ENCODE data around the gene CCDC88C.

CCDC88C gene

GRCh38 chr14:91288876-91289275, 128.7 kb downstream of the CCDC88C start:
- TF ChIP-seq CTCF (IDR thresholded peaks at IDR 0.05; ENCODE audit: poor library complexity, severe bottlenecking) = no peak
- Histone ChIP-seq H3K4me1 (ENCODE audit: insufficient read depth, poor library complexity, severe bottlenecking) (peaks cover 11% of the 10 kb centered on the region), H3K4me3 (ENCODE audit: severe bottlenecking) (no peak overlapping the region), H3K9me3 (ENCODE audit: severe bottlenecking) (no peaks in the 10 kb centered on the region), H3K27ac (ENCODE audit: poor library complexity, severe bottlenecking) (no peak overlapping the region), H3K36me3 (ENCODE audit: low read depth) (peaks cover 61% of the 10 kb centered on the region), H3K27me3 (ENCODE audit: insufficient read depth, poor library complexity, severe bottlenecking) (no peaks in the 10 kb centered on the region)
- ATAC-seq (ENCODE audit: low read depth) (no peak), DNase-seq (ENCODE audit: low spot score) (no peak)

GRCh38 chr14:91286530-91286937, 131.1 kb downstream of the CCDC88C start:
- DNase-seq (ENCODE audit: low spot score) (no peak), ATAC-seq (ENCODE audit: low read depth) (peak; percentile 68)
- H3K36me3 ChIP-seq (ENCODE audit: low read depth) = peaks cover 74% of the 10 kb centered on the region

GRCh38 chr14:91284791-91285548, 132.7 kb downstream of the CCDC88C start:
- no peak overlapping the region for H3K4me3 ChIP-seq (ENCODE audit: severe bottlenecking)
- DNase-seq (ENCODE audit: low spot score) = no peak
- peaks cover 22% of the 10 kb centered on the region for H3K4me1 ChIP-seq (ENCODE audit: insufficient read depth, poor library complexity, severe bottlenecking)
- H3K27ac ChIP-seq (ENCODE audit: poor library complexity, severe bottlenecking) = peak overlapping the region; percentile 67
- H3K36me3 ChIP-seq (ENCODE audit: low read depth) = peaks cover 76% of the 10 kb centered on the region
- TF ChIP-seq CTCF (IDR thresholded peaks at IDR 0.05; ENCODE audit: poor library complexity, severe bottlenecking) = no peak
- ATAC-seq (ENCODE audit: low read depth) = no peak
- H3K9me3 ChIP-seq (ENCODE audit: severe bottlenecking) = peaks cover 2% of the 10 kb centered on the region
- H3K27me3 ChIP-seq (ENCODE audit: insufficient read depth, poor library complexity, severe bottlenecking) = no peaks in the 10 kb centered on the region

More at GRCh38 chr14:91286530-91286937, 131.1 kb downstream of the CCDC88C start:
- peaks cover 17% of the 10 kb centered on the region for H3K4me1 ChIP-seq (ENCODE audit: insufficient read depth, poor library complexity, severe bottlenecking)
- no peaks in the 10 kb centered on the region for H3K27me3 ChIP-seq (ENCODE audit: insufficient read depth, poor library complexity, severe bottlenecking)
- TF ChIP-seq CTCF (IDR thresholded peaks at IDR 0.05; ENCODE audit: poor library complexity, severe bottlenecking) = peak; percentile 96
- H3K4me3 ChIP-seq (ENCODE audit: severe bottlenecking) = no peak overlapping the region
- no peak overlapping the region for H3K27ac ChIP-seq (ENCODE audit: poor library complexity, severe bottlenecking)
- H3K9me3 ChIP-seq (ENCODE audit: severe bottlenecking) = peaks cover 2% of the 10 kb centered on the region

GRCh38 chr14:91284146-91284790, 133.4 kb downstream of the CCDC88C start:
- TF ChIP-seq CTCF (IDR thresholded peaks at IDR 0.05; ENCODE audit: poor library complexity, severe bottlenecking) = no peak
- peaks cover 81% of the 10 kb centered on the region for H3K36me3 ChIP-seq (ENCODE audit: low read depth)
- H3K27me3 ChIP-seq (ENCODE audit: insufficient read depth, poor library complexity, severe bottlenecking) = no peaks in the 10 kb centered on the region
- DNase-seq (ENCODE audit: low spot score) (no peak), ATAC-seq (ENCODE audit: low read depth) (peak; percentile 80)
- H3K4me1 ChIP-seq (ENCODE audit: insufficient read depth, poor library complexity, severe bottlenecking) = peaks cover 22% of the 10 kb centered on the region
- peaks cover 2% of the 10 kb centered on the region for H3K9me3 ChIP-seq (ENCODE audit: severe bottlenecking)
- H3K27ac ChIP-seq (ENCODE audit: poor library complexity, severe bottlenecking) = peak overlapping the region; percentile 67
- no peak overlapping the region for H3K4me3 ChIP-seq (ENCODE audit: severe bottlenecking)

- no peaks in the 10 kb centered on the region for H3K27me3 ChIP-seq (ENCODE audit: insufficient read depth, poor library complexity, severe bottlenecking)
- H3K4me1 ChIP-seq (ENCODE audit: insufficient read depth, poor library complexity, severe bottlenecking) = peaks cover 22% of the 10 kb centered on the region
- no peak for TF ChIP-seq CTCF (IDR thresholded peaks at IDR 0.05; ENCODE audit: poor library complexity, severe bottlenecking)
- ATAC-seq (ENCODE audit: low read depth) = no peak
- DNase-seq (ENCODE audit: low spot score) = no peak
- H3K4me3 ChIP-seq (ENCODE audit: severe bottlenecking) = no peak overlapping the region
- peaks cover 86% of the 10 kb centered on the region for H3K36me3 ChIP-seq (ENCODE audit: low read depth)
- peak overlapping the region; percentile 67 for H3K27ac ChIP-seq (ENCODE audit: poor library complexity, severe bottlenecking)
- H3K9me3 ChIP-seq (ENCODE audit: severe bottlenecking) = peaks cover 2% of the 10 kb centered on the region
Measured at GRCh38 chr14:91283666-91284065, 134.0 kb downstream of the CCDC88C start.

Data from RWPE2 (cell line).